Measurements from ENCODE around the gene EVI2A. TPM values are rescaled to one million over a fixed set of nuclear protein-coding genes. Genes with fewer than 3 reads are reported as not detected.
"Not testable (repeated sequence)": the region's sequence is repeated elsewhere in the genome, so short reads cannot be mapped to it uniquely, and the experiment has no call there.

The EVI2A gene
- total RNA-seq, 2 donors from 2014 or later, result 34.5 to 41.5 TPM

- no peaks in the 10 kb centered on the region for H3K9me3 ChIP-seq (ENCODE audit: control insufficient read depth, low read length, poor library complexity, severe bottlenecking)
- Mint-ChIP-seq H3K27ac (peak overlapping the region; percentile 100), H3K4me3 (no peak overlapping the region), H3K4me1 (peaks cover 15% of the 10 kb centered on the region), H3K27me3 (no peaks in the 10 kb centered on the region), H3K36me3 (ENCODE audit: low read depth) (peaks cover 5% of the 10 kb centered on the region)
- ATAC-seq (no peak), DNase-seq (no peak)
Measured at GRCh38 chr17:31323551-31323950, 2.1 kb upstream of the EVI2A start.

GRCh38 chr17:31321966-31322365, 544 bp upstream of the EVI2A start:
- H3K27ac Mint-ChIP-seq, result peak overlapping the region; percentile 100
- peak; percentile 27 for ATAC-seq

GRCh38 chr17:31320791-31321190, 631 bp downstream of the EVI2A start:
- Mint-ChIP-seq H3K4me1 (peaks cover 26% of the 10 kb centered on the region), H3K4me3 (peak overlapping the region; percentile 96), H3K27ac (peak overlapping the region; percentile 100), H3K27me3 (no peaks in the 10 kb centered on the region), H3K36me3 (ENCODE audit: low read depth) (peaks cover 6% of the 10 kb centered on the region)
- ATAC-seq (no peak), DNase-seq (no peak)
- H3K9me3 ChIP-seq (ENCODE audit: control insufficient read depth, low read length, poor library complexity, severe bottlenecking), result no peaks in the 10 kb centered on the region

More at GRCh38 chr17:31321966-31322365, 544 bp upstream of the EVI2A start:
- Mint-ChIP-seq H3K27me3 (no peaks in the 10 kb centered on the region), H3K36me3 (ENCODE audit: low read depth) (peaks cover 8% of the 10 kb centered on the region), H3K4me3 (peak overlapping the region; percentile 96), H3K4me1 (peaks cover 24% of the 10 kb centered on the region)
- H3K9me3 ChIP-seq (ENCODE audit: control insufficient read depth, low read length, poor library complexity, severe bottlenecking), result no peaks in the 10 kb centered on the region
- DNase-seq, result no peak

GRCh38 chr17:31320241-31320640, 1.2 kb downstream of the EVI2A start:
- H3K27ac Mint-ChIP-seq, result peak overlapping the region; percentile 100
- peaks cover 6% of the 10 kb centered on the region for H3K36me3 Mint-ChIP-seq (ENCODE audit: low read depth)
- H3K27me3 Mint-ChIP-seq, result no peaks in the 10 kb centered on the region
- no peaks in the 10 kb centered on the region for H3K9me3 ChIP-seq (ENCODE audit: control insufficient read depth, low read length, poor library complexity, severe bottlenecking)
- DNase-seq (no peak), ATAC-seq (no peak)
- peaks cover 26% of the 10 kb centered on the region for H3K4me1 Mint-ChIP-seq
- H3K4me3 Mint-ChIP-seq, result peak overlapping the region; percentile 96

GRCh38 chr17:31318851-31319661, 2.4 kb downstream of the EVI2A start:
- ATAC-seq (no peak), DNase-seq (no peak)
- H3K27ac Mint-ChIP-seq, result peak overlapping the region; percentile 100
- H3K36me3 Mint-ChIP-seq (ENCODE audit: low read depth), result peaks cover 6% of the 10 kb centered on the region
- no peaks in the 10 kb centered on the region for H3K27me3 Mint-ChIP-seq
- H3K4me3 Mint-ChIP-seq, result peak overlapping the region; percentile 96
- peaks cover 29% of the 10 kb centered on the region for H3K4me1 Mint-ChIP-seq
- H3K9me3 ChIP-seq (ENCODE audit: control insufficient read depth, low read length, poor library complexity, severe bottlenecking), result no peaks in the 10 kb centered on the region

- Mint-ChIP-seq H3K27me3 (no peaks in the 10 kb centered on the region), H3K4me1 (peaks cover 27% of the 10 kb centered on the region), H3K27ac (peak overlapping the region; percentile 100), H3K36me3 (ENCODE audit: low read depth) (peaks cover 6% of the 10 kb centered on the region), H3K4me3 (peak overlapping the region; percentile 96)
- no peaks in the 10 kb centered on the region for H3K9me3 ChIP-seq (ENCODE audit: control insufficient read depth, low read length, poor library complexity, severe bottlenecking)
- ATAC-seq (peak; percentile 47), DNase-seq (peak in 2 of 3 donors; percentile 34 to 48)
Measured at GRCh38 chr17:31318298-31318801, 3.1 kb downstream of the EVI2A start.

- H3K4me3 Mint-ChIP-seq, result peak overlapping the region; percentile 62
- H3K27me3 Mint-ChIP-seq, result no peaks in the 10 kb centered on the region
- H3K9me3 ChIP-seq (ENCODE audit: control insufficient read depth, low read length, poor library complexity, severe bottlenecking), result no peaks in the 10 kb centered on the region
- peaks cover 35% of the 10 kb centered on the region for H3K4me1 Mint-ChIP-seq
- DNase-seq (no peak), ATAC-seq (no peak)
- H3K36me3 Mint-ChIP-seq (ENCODE audit: low read depth), result peaks cover 10% of the 10 kb centered on the region
- peak overlapping the region; percentile 100 for H3K27ac Mint-ChIP-seq
Measured at GRCh38 chr17:31314782-31315100, 6.7 kb downstream of the EVI2A start.

GRCh38 chr17:31313982-31314781, 7.2 kb downstream of the EVI2A start, which contains the start of gene EVI2B:
Gene EVI2B, minus strand, starts transcription at chr17:31314054. Its CDS starts 8,445 bp downstream, at chr17:31305609.
- Mint-ChIP-seq H3K36me3 (ENCODE audit: low read depth) (peaks cover 10% of the 10 kb centered on the region), H3K4me1 (peaks cover 36% of the 10 kb centered on the region), H3K4me3 (peak within 1 kb of the TSS; percentile 93), H3K27me3 (no peaks in the 10 kb centered on the region), H3K27ac (peak within 1 kb of the TSS; percentile 100)
- DNase-seq, result no peak
- ATAC-seq, result peak; percentile 37
- no peaks in the 10 kb centered on the region for H3K9me3 ChIP-seq (ENCODE audit: control insufficient read depth, low read length, poor library complexity, severe bottlenecking)

- Mint-ChIP-seq H3K27ac (peak overlapping the region; percentile 100), H3K4me1 (peaks cover 38% of the 10 kb centered on the region), H3K4me3 (peak overlapping the region; percentile 93)
- H3K9me3 ChIP-seq (ENCODE audit: control insufficient read depth, low read length, poor library complexity, severe bottlenecking); H3K27me3 Mint-ChIP-seq; ATAC-seq; H3K36me3 Mint-ChIP-seq (ENCODE audit: low read depth): not testable (repeated sequence)
- peak in 2 of 3 donors; percentile 14 to 30 for DNase-seq
Measured at GRCh38 chr17:31312223-31312622, 9.2 kb downstream of the EVI2A start.

GRCh38 chr17:31311526-31311925, 9.9 kb downstream of the EVI2A start:
- Mint-ChIP-seq H3K27ac (peak overlapping the region; percentile 100), H3K4me3 (peak overlapping the region; percentile 93), H3K36me3 (ENCODE audit: low read depth) (peaks cover 8% of the 10 kb centered on the region), H3K27me3 (no peaks in the 10 kb centered on the region), H3K4me1 (peaks cover 40% of the 10 kb centered on the region)
- H3K9me3 ChIP-seq (ENCODE audit: control insufficient read depth, low read length, poor library complexity, severe bottlenecking), result no peaks in the 10 kb centered on the region
- ATAC-seq, result no peak
- no peak for DNase-seq

GRCh38 chr17:31310886-31311285, 10.5 kb downstream of the EVI2A start:
- ATAC-seq (peak; percentile 21), DNase-seq (no peak)
- no peaks in the 10 kb centered on the region for H3K27me3 Mint-ChIP-seq
- H3K27ac Mint-ChIP-seq, result peak overlapping the region; percentile 100
- peaks cover 46% of the 10 kb centered on the region for H3K4me1 Mint-ChIP-seq
- H3K36me3 Mint-ChIP-seq (ENCODE audit: low read depth), result peaks cover 12% of the 10 kb centered on the region
- H3K9me3 ChIP-seq (ENCODE audit: control insufficient read depth, low read length, poor library complexity, severe bottlenecking), result no peaks in the 10 kb centered on the region
- peak overlapping the region; percentile 93 for H3K4me3 Mint-ChIP-seq

- Mint-ChIP-seq H3K27ac (peak overlapping the region; percentile 100), H3K4me1 (peaks cover 50% of the 10 kb centered on the region), H3K27me3 (no peaks in the 10 kb centered on the region), H3K36me3 (ENCODE audit: low read depth) (peaks cover 15% of the 10 kb centered on the region), H3K4me3 (peak overlapping the region; percentile 93)
- peak; percentile 25 to 56 (median 26) for DNase-seq
- no peaks in the 10 kb centered on the region for H3K9me3 ChIP-seq (ENCODE audit: control insufficient read depth, low read length, poor library complexity, severe bottlenecking)
- ATAC-seq, result peak; percentile 74
Measured at GRCh38 chr17:31310260-31310659, 11.2 kb downstream of the EVI2A start.

- H3K4me1 Mint-ChIP-seq, result peaks cover 47% of the 10 kb centered on the region
- DNase-seq (no peak), ATAC-seq (peak; percentile 41)
- no peaks in the 10 kb centered on the region for H3K27me3 Mint-ChIP-seq
- no peaks in the 10 kb centered on the region for H3K9me3 ChIP-seq (ENCODE audit: control insufficient read depth, low read length, poor library complexity, severe bottlenecking)
- peak overlapping the region; percentile 93 for H3K4me3 Mint-ChIP-seq
- H3K36me3 Mint-ChIP-seq (ENCODE audit: low read depth), result peaks cover 20% of the 10 kb centered on the region
- peak overlapping the region; percentile 100 for H3K27ac Mint-ChIP-seq
Measured at GRCh38 chr17:31309556-31309955, 11.9 kb downstream of the EVI2A start.
